ENCODE results near the gene SHISA5.
"Not testable (repeated sequence)": the region's sequence is repeated elsewhere in the genome, so short reads cannot be mapped to it uniquely, and the experiment has no call there.

SHISA5 gene

GRCh38 chr3:48475188-48475587, 28.8 kb downstream of the SHISA5 start:
- no peak for DNase-seq (ENCODE audit: low read depth in 1 of 2, low spot score in 1 of 2)
- Histone ChIP-seq H3K27ac (replicated peaks) (no peak overlapping the region), H3K4me3 (replicated peaks; ENCODE audit: insufficient read depth, low read length) (no peak overlapping the region), H3K27me3 (ENCODE audit: insufficient read depth, poor library complexity, severe bottlenecking) (no peaks in the 10 kb centered on the region)
- no peak for TF ChIP-seq SPI1 (IDR thresholded peaks at IDR 0.05; ENCODE audit: borderline replicate concordance, low read depth)
- no peak for TF ChIP-seq CTCF (IDR thresholded peaks at IDR 0.05; ENCODE audit: insufficient read depth, low read length)
- TF ChIP-seq GABPA (IDR thresholded peaks at IDR 0.05; ENCODE audit: low read depth): no peak
- no peak for TF ChIP-seq POLR2AphosphoS5 (IDR thresholded peaks at IDR 0.05; ENCODE audit: low read depth)
- TF ChIP-seq, protein P1, sequence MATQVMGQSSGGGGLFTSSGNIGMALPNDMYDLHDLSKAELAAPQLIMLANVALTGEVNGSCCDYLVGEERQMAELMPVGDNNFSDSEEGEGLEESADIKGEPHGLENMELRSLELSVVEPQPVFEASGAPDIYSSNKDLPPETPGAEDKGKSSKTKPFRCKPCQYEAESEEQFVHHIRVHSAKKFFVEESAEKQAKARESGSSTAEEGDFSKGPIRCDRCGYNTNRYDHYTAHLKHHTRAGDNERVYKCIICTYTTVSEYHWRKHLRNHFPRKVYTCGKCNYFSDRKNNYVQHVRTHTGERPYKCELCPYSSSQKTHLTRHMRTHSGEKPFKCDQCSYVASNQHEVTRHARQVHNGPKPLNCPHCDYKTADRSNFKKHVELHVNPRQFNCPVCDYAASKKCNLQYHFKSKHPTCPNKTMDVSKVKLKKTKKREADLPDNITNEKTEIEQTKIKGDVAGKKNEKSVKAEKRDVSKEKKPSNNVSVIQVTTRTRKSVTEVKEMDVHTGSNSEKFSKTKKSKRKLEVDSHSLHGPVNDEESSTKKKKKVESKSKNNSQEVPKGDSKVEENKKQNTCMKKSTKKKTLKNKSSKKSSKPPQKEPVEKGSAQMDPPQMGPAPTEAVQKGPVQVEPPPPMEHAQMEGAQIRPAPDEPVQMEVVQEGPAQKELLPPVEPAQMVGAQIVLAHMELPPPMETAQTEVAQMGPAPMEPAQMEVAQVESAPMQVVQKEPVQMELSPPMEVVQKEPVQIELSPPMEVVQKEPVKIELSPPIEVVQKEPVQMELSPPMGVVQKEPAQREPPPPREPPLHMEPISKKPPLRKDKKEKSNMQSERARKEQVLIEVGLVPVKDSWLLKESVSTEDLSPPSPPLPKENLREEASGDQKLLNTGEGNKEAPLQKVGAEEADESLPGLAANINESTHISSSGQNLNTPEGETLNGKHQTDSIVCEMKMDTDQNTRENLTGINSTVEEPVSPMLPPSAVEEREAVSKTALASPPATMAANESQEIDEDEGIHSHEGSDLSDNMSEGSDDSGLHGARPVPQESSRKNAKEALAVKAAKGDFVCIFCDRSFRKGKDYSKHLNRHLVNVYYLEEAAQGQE (IDR thresholded peaks at IDR 0.05; ENCODE audit: insufficient replicate concordance, low read depth): no peak

DNA sequence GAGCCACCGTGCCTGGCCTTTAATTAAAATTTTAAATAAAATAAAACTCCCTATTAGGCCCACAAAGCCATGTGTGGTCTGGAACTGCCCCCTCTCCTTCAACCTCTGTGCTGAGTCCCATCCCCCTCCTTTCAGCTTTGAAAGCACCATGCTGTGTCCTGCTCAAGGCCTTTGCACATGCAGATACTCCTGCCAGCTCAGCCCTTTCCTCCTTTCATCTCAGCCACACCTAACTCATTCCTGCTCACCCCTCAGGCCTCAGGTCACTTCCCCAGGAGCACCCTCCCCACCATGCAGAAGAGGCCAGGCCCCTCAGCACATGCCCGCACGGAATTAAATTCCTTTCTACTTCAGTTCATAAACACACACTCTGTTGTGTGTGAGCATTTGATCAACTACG, 29.4 kb downstream of the SHISA5 start:
- Histone ChIP-seq H3K27me3 (ENCODE audit: insufficient read depth, poor library complexity, severe bottlenecking) (no peaks in the 10 kb centered on the region), H3K27ac (replicated peaks) (no peak overlapping the region), H3K4me3 (replicated peaks; ENCODE audit: insufficient read depth, low read length) (no peak overlapping the region)
- DNase-seq (ENCODE audit: low read depth in 1 of 2, low spot score in 1 of 2): no peak
- TF ChIP-seq POLR2AphosphoS5 (IDR thresholded peaks at IDR 0.05; ENCODE audit: low read depth) (no peak), SPI1 (IDR thresholded peaks at IDR 0.05; ENCODE audit: borderline replicate concordance, low read depth) (no peak)

DNA sequence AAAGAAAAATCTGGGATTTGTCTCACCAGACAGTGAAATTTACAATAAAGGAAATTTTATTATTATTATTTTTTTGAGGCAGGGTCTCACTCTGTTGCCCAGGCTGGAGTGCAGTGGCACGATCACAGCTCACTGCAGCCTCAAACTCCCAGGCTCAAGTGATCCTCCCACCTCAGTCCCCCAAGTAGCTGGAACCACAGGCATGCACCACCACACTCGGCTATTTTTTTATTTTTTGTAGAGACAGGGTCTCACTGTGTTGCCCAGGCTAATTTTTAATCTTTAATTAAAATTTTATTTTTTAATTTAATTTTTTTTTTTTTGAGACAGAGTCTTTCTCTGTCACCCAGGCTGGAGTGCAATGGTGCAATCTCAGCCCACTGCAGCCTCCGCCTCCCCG, 29.9 kb downstream of the SHISA5 start:
- DNase-seq (ENCODE audit: low read depth in 1 of 2, low spot score in 1 of 2); H3K4me3 ChIP-seq (replicated peaks; ENCODE audit: insufficient read depth, low read length); H3K27me3 ChIP-seq (ENCODE audit: insufficient read depth, poor library complexity, severe bottlenecking); H3K27ac ChIP-seq (replicated peaks): not testable (repeated sequence)

DNA sequence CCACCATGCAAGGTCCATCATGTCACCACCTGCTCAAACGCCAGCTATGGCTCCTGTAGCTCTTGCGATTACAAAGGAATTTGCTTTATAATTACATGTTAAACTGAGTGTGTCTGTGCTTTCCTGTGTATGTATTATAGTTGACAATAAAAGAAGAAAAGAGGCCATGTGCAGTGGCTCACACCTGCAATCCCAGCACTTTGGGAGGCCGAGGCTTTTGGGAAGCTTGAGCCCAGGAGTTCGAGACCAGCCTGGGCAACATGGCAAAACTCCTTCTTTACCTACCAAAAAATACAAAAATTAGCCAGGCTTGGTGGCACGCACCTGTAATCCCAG, 30.4 kb downstream of the SHISA5 start:
- peak overlapping the region; percentile 82 for H3K27ac ChIP-seq (replicated peaks)
- H3K4me3 ChIP-seq (replicated peaks; ENCODE audit: insufficient read depth, low read length): no peak overlapping the region; the same call in 1 of the 2 replicates
- TF ChIP-seq CTCF (IDR thresholded peaks at IDR 0.05; ENCODE audit: insufficient read depth, low read length): no peak
- no peak for TF ChIP-seq GABPA (IDR thresholded peaks at IDR 0.05; ENCODE audit: low read depth)
- TF ChIP-seq POLR2AphosphoS5 (IDR thresholded peaks at IDR 0.05; ENCODE audit: low read depth): no peak
- TF ChIP-seq, protein P1 (IDR thresholded peaks at IDR 0.05; ENCODE audit: insufficient replicate concordance, low read depth): no peak
- no peak for TF ChIP-seq SPI1 (IDR thresholded peaks at IDR 0.05; ENCODE audit: borderline replicate concordance, low read depth)
- no peak for DNase-seq (ENCODE audit: low read depth in 1 of 2, low spot score in 1 of 2)
- H3K27me3 ChIP-seq (ENCODE audit: insufficient read depth, poor library complexity, severe bottlenecking): no peaks in the 10 kb centered on the region

GRCh38 chr3:48472923-48473616, 30.9 kb downstream of the SHISA5 start:
- Histone ChIP-seq H3K27me3 (ENCODE audit: insufficient read depth, poor library complexity, severe bottlenecking) (no peaks in the 10 kb centered on the region), H3K27ac (replicated peaks) (peak overlapping the region; percentile 82), H3K4me3 (replicated peaks; ENCODE audit: insufficient read depth, low read length) (peak overlapping the region; percentile 76)
- peak; percentile 90 to 96 for DNase-seq (ENCODE audit: low read depth in 1 of 2, low spot score in 1 of 2)
- TF ChIP-seq GABPA (IDR thresholded peaks at IDR 0.05; ENCODE audit: low read depth) (peak; percentile 2; the same call in 1 of the 2 replicates), CTCF (IDR thresholded peaks at IDR 0.05; ENCODE audit: insufficient read depth, low read length) (peak; percentile 12), POLR2AphosphoS5 (IDR thresholded peaks at IDR 0.05; ENCODE audit: low read depth) (peak; percentile 81)
- TF ChIP-seq, protein P1 (IDR thresholded peaks at IDR 0.05; ENCODE audit: insufficient replicate concordance, low read depth): no peak
